ENCODE measurements around the gene CERS6. TPM values are rescaled to one million over a fixed set of nuclear protein-coding genes. Genes with fewer than 3 reads are reported as not detected.

The CERS6 gene
- total RNA-seq, 1 donor from 2014 or later = 17.7 TPM

DNA sequence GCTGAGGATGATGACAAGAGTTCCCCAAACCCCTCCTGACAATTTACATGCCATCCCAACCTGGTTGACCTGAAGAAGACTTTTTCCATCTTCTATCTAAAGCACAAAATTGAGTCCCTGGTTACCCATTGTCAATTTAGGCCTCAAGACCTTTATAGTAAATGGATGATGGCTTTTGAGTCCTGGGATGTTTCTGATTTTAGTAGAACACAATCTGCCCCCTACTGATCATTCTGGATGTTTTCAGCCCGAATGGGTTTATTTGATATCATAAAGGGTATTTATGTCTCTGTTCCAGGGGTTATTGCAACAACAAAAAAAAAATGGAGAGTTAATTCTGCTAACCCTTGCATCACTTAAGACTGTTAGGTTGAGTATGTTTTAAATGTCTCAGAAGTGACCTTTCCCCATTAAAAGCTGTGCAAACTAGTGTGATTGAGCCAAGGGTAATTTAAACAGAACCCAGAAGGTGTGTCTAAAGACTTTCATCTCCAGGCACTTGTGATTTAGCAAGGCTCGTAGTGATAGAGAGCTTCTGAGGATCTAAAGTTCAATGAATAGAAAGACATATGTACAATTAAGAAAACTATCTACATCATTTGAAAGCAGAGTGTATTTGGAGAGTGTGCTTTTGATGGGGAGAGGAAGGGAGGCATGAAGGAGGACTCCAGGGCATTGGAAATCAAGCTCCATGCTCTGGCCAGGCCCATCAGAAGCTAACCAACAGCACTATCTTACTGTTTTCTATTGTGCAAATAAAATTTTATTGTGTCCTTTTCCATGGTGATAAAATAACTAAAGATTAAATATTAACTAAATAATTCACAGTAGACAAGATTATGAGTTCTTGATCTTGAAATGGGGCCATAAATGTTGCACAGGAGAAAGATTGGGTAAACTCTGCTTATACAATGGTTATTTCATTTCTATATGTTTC, 249.7 kb downstream of the CERS6 start:
- no peaks in the 10 kb centered on the region for H3K36me3 ChIP-seq (ENCODE audit: control insufficient read depth, insufficient read depth, low read length)
- DNase-seq (ENCODE audit: low read depth) = no peak
- no peak overlapping the region for H3K4me3 ChIP-seq (ENCODE audit: low read depth, low read length)
- H3K27me3 ChIP-seq (ENCODE audit: control insufficient read depth, insufficient read depth, low read length) = no peaks in the 10 kb centered on the region
- TF ChIP-seq, protein P1, sequence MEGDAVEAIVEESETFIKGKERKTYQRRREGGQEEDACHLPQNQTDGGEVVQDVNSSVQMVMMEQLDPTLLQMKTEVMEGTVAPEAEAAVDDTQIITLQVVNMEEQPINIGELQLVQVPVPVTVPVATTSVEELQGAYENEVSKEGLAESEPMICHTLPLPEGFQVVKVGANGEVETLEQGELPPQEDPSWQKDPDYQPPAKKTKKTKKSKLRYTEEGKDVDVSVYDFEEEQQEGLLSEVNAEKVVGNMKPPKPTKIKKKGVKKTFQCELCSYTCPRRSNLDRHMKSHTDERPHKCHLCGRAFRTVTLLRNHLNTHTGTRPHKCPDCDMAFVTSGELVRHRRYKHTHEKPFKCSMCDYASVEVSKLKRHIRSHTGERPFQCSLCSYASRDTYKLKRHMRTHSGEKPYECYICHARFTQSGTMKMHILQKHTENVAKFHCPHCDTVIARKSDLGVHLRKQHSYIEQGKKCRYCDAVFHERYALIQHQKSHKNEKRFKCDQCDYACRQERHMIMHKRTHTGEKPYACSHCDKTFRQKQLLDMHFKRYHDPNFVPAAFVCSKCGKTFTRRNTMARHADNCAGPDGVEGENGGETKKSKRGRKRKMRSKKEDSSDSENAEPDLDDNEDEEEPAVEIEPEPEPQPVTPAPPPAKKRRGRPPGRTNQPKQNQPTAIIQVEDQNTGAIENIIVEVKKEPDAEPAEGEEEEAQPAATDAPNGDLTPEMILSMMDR (IDR thresholded peaks at IDR 0.05; ENCODE audit: insufficient read depth, low read length, poor library complexity, severe bottlenecking) = peak; percentile 31

DNA sequence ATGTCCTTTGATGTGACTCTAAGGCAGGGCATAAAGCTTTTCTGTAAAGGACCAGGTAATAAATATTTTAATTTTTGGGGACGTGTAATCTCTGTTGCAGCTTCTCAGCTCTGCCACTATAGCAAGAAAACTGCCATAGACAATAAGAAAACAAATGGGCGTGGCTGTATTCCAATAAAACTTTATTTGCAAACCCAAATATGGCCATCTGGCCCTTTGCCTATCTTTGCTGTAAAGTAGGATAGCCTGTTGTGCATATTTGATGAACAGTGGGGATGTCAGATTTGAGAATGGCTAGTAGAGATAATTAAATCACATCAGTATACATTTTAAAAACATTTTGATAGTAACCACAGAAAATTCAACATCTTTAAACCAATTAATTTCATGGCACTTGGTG, 250.7 kb downstream of the CERS6 start:
- Histone ChIP-seq H3K4me3 (ENCODE audit: low read depth, low read length) (no peak overlapping the region), H3K36me3 (ENCODE audit: control insufficient read depth, insufficient read depth, low read length) (no peaks in the 10 kb centered on the region), H3K27me3 (ENCODE audit: control insufficient read depth, insufficient read depth, low read length) (no peaks in the 10 kb centered on the region)
- DNase-seq (ENCODE audit: low read depth) = no peak
- TF ChIP-seq, protein P1 (IDR thresholded peaks at IDR 0.05; ENCODE audit: insufficient read depth, low read length, poor library complexity, severe bottlenecking) = no peak

DNA sequence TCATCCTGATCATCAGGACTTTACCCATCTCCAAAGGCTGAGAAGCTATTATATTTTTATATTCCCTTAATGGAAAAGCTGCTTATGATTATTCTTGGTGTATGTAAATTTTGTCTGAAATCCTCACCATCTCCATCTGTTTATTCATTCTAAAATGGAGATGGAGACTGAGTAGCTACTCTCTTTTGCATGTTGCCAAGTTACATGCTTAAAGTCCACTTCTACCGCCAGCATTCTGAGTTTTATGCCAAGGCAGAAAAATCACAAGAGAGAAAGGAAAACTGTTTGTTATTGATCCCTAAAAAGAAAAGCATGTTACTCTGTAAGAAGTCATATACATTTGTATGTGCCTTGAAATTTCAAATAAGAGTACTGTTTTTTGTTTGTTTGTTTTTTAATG, 252.0 kb downstream of the CERS6 start:
- DNase-seq (ENCODE audit: low read depth) = no peak
- H3K27me3 ChIP-seq (ENCODE audit: control insufficient read depth, insufficient read depth, low read length) = no peaks in the 10 kb centered on the region
- no peaks in the 10 kb centered on the region for H3K36me3 ChIP-seq (ENCODE audit: control insufficient read depth, insufficient read depth, low read length)
- TF ChIP-seq, protein P1 (IDR thresholded peaks at IDR 0.05; ENCODE audit: insufficient read depth, low read length, poor library complexity, severe bottlenecking) = no peak
- no peak overlapping the region for H3K4me3 ChIP-seq (ENCODE audit: low read depth, low read length)

DNA sequence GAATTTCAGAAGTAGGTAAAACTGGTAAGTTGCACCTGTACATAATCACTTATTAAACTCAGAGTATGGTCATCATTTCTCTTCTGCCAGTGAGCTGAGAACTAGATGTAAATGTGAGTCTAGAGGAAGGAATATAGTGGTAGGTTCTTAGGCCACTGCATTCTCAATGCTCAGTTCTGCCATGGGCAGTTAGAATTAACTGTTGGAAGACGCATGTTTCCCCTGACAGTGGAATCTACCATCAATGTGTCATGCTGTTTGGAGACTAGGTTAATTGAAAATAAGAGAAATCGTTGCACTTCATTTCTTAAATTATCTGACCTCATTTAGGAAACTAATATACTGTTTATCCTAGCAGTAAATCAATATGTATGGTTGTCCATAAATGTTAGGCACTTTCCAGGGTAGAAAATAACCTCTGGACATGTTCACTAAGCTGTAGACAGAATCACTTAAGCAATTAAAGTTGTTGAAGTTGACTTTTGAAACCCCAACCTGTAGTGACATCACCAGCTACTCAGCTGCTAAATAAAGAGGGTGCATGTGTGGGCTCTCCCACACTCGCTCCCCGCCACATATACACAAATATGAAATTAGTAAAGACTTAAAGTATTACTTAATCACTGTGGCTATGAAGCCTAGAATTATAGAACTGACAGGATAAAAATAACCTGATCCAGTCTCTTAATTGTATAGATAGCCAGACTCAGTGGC, 254.8 kb downstream of the CERS6 start:
- no peak for DNase-seq (ENCODE audit: low read depth)
- H3K36me3 ChIP-seq (ENCODE audit: control insufficient read depth, insufficient read depth, low read length) = no peaks in the 10 kb centered on the region
- TF ChIP-seq, protein P1 (IDR thresholded peaks at IDR 0.05; ENCODE audit: insufficient read depth, low read length, poor library complexity, severe bottlenecking) = no peak
- no peaks in the 10 kb centered on the region for H3K27me3 ChIP-seq (ENCODE audit: control insufficient read depth, insufficient read depth, low read length)
- H3K4me3 ChIP-seq (ENCODE audit: low read depth, low read length) = no peak overlapping the region

DNA sequence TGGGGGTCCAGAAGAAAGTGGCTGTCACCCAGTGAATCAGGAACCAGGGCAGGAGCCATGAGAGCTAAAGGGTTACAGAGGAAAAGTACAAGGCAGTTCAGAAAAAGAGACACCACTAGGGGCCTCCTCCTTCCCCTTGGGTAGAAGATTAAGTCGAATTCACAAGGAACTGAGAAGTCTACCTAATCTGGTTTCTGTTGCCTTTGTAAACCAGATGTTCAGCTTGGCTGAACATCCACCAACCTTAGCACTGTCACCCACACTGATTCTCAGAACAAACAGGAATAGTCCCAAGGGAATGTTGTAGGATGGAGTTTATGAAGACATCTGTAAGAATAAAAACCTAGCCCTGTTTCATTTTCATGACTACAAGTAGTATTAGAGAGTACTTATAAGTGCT, 256.0 kb downstream of the CERS6 start:
- no peak for DNase-seq (ENCODE audit: low read depth)
- H3K36me3 ChIP-seq (ENCODE audit: control insufficient read depth, insufficient read depth, low read length) = no peaks in the 10 kb centered on the region
- TF ChIP-seq, protein P1 (IDR thresholded peaks at IDR 0.05; ENCODE audit: insufficient read depth, low read length, poor library complexity, severe bottlenecking) = no peak
- no peaks in the 10 kb centered on the region for H3K27me3 ChIP-seq (ENCODE audit: control insufficient read depth, insufficient read depth, low read length)
- no peak overlapping the region for H3K4me3 ChIP-seq (ENCODE audit: low read depth, low read length)
